Putamen (tissue), 1 donor: ENCODE measurements around the gene EPS8.
A peak's percentile ranks its signal among the peaks of the same experiment; 100 is the strongest.

ENCODE experiments used
- DNase-seq: peaks from one replicate; pipeline ENCODE4 v3.0.0-alpha.2; 2016; ENCODE audit warnings: low spot score

The EPS8 gene

GRCh38 chr12:15717940-15718567 is 71.1 kb downstream of the EPS8 start:
- no peak for DNase-seq

GRCh38 chr12:15716581-15716980 is 72.6 kb downstream of the EPS8 start:
- DNase-seq, result no peak

GRCh38 chr12:15714256-15714655 is 74.9 kb downstream of the EPS8 start:
- DNase-seq, result no peak

GRCh38 chr12:15712823-15713660 is 76.1 kb downstream of the EPS8 start:
- DNase-seq, result no peak

- no peak for DNase-seq
These were observed 77.0 kb downstream of the EPS8 start for GRCh38 chr12:15712160-15712559.

- no peak for DNase-seq
These were observed 78.2 kb downstream of the EPS8 start for GRCh38 chr12:15710860-15711510.

GRCh38 chr12:15709551-15709950 is 79.6 kb downstream of the EPS8 start:
- DNase-seq, result no peak

- no peak for DNase-seq
These were observed 80.7 kb downstream of the EPS8 start for GRCh38 chr12:15708396-15709076.

GRCh38 chr12:15707516-15708199 is 81.5 kb downstream of the EPS8 start:
- DNase-seq, result no peak

GRCh38 chr12:15706010-15706676 is 83.0 kb downstream of the EPS8 start:
- DNase-seq, result no peak

- no peak for DNase-seq
These were observed 83.6 kb downstream of the EPS8 start for GRCh38 chr12:15705606-15706005.

- no peak for DNase-seq
These were observed 86.9 kb downstream of the EPS8 start for GRCh38 chr12:15702276-15702675.

- no peak for DNase-seq
These were observed 87.5 kb downstream of the EPS8 start for GRCh38 chr12:15701631-15702156.

GRCh38 chr12:15701206-15701605 is 88.0 kb downstream of the EPS8 start:
- no peak for DNase-seq

- DNase-seq, result peak; percentile 33
These were observed 88.6 kb downstream of the EPS8 start for GRCh38 chr12:15700595-15700994.

GRCh38 chr12:15699886-15700285 is 89.3 kb downstream of the EPS8 start:
- no peak for DNase-seq

- DNase-seq, result no peak
These were observed 90.8 kb downstream of the EPS8 start for GRCh38 chr12:15698377-15698871.

GRCh38 chr12:15697201-15697600 is 92.0 kb downstream of the EPS8 start:
- DNase-seq, result no peak

GRCh38 chr12:15693228-15693911 is 95.8 kb downstream of the EPS8 start:
- no peak for DNase-seq

- DNase-seq, result no peak
These were observed 97.8 kb downstream of the EPS8 start for GRCh38 chr12:15691388-15691787.
